Transverse colon (tissue), 4 donors: Measurements from ENCODE around the gene SSBP2.
"Not testable (repeated sequence)": the region's sequence is repeated elsewhere in the genome, so short reads cannot be mapped to it uniquely, and the experiment has no call there.

Experiments
- CTCF ChIP-seq, 5 experiments: fragments of 200-600 bp in 3 of 5; fragments of 450-650 bp in 2 of 5; sonication (generic) in 3 of 5; IDR thresholded peaks; 1 replicate in 2 of 5; 2 replicates in 3 of 5; pipeline ENCODE4 v1.5.1; 2016 to 2017; ENCODE audit warnings: antibody characterized with exemption in 5 of 5, inconsistent platforms in 3 of 5, mild to moderate bottlenecking in 2 of 5, moderate library complexity in 1 of 5
- EP300 ChIP-seq: sonication (generic); formaldehyde crosslinking; IDR thresholded peaks from one replicate; pipeline ENCODE4 v1.6.1; 2017; ENCODE audit warnings: antibody characterized with exemption, low read depth
- POLR2A ChIP-seq: fragments of 450-650 bp; IDR thresholded peaks from one replicate; pipeline ENCODE4 v1.6.1; 2016; ENCODE audit warnings: antibody characterized with exemption, mild to moderate bottlenecking, moderate library complexity
- POLR2AphosphoS5 ChIP-seq, 3 donors: sonication (generic); formaldehyde crosslinking; IDR thresholded peaks; one replicate each; pipeline ENCODE4 v1.6.1; 2016; ENCODE audit warnings: antibody characterized with exemption in 3 of 3

- not testable (repeated sequence) for TF ChIP-seq CTCF (IDR thresholded peaks at IDR 0.05); POLR2AphosphoS5 (IDR thresholded peaks at IDR 0.05); POLR2A; EP300
Measured at GRCh38 chr5:81660624-81661023, 90.3 kb downstream of the SSBP2 start.
